Measurements from ENCODE around the gene RNF141. TPM values are rescaled to one million over a fixed set of nuclear protein-coding genes. Genes with fewer than 3 reads are reported as not detected.

Gene RNF141
- total RNA-seq, 1 experiment from 2014 or later, result 35.8 TPM

GRCh38 chr11:10511181-10511621, 29.8 kb downstream of the RNF141 start:
- TF ChIP-seq POLR2AphosphoS5 (IDR thresholded peaks at IDR 0.05; ENCODE audit: low read depth, low read length) (no peak), CTCF (IDR thresholded peaks at IDR 0.05) (no peak), TCF7L2 (IDR thresholded peaks at IDR 0.05; ENCODE audit: low read depth, low read length) (no peak)
- ATAC-seq (no peak), DNase-seq (ENCODE audit: low read depth, low spot score) (no peak)
- intact Hi-C loops (cut with micrococcal nuclease; ENCODE audit: unreplicated experiment) (no loop called here), in situ Hi-C loops (cut with HindIII; ENCODE audit: low pct_unique_long_range_greater_than_20kb, low sequenced_read_pairs) (no loop called here)
- CTCF ChIA-PET, result no interaction called here
- no peaks in the 10 kb centered on the region for H3K4me1 ChIP-seq (ENCODE audit: control insufficient read depth, insufficient read depth, low read length)
- BruUV-seq (replicated peaks), result no TSS peak
- no peaks in the 10 kb centered on the region for H3K36me3 ChIP-seq (ENCODE audit: control insufficient read depth, insufficient read depth, low read length)
- no peak overlapping the region for H3K4me3 ChIP-seq (ENCODE audit: low read depth in 2 of 2, low read length in 2 of 2)
- no peaks in the 10 kb centered on the region for H3K9me3 ChIP-seq (ENCODE audit: control insufficient read depth, insufficient read depth, low read depth, low read length)
- H3K27me3 ChIP-seq (ENCODE audit: control insufficient read depth, insufficient read depth, low read length), result no peaks in the 10 kb centered on the region
- POLR2A ChIA-PET, result no interaction called here
- no peak overlapping the region for H3K27ac ChIP-seq (ENCODE audit: low read length)

GRCh38 chr11:10506008-10506370, 35.0 kb downstream of the RNF141 start:
- no peak overlapping the region for H3K27ac ChIP-seq (ENCODE audit: low read length)
- TSS peak; percentile 62 for BruUV-seq (replicated peaks)
- no peaks in the 10 kb centered on the region for H3K9me3 ChIP-seq (ENCODE audit: control insufficient read depth, insufficient read depth, low read depth, low read length)
- ChIA-PET CTCF (no interaction called here), POLR2A (interaction anchor here (0.6 to 0.7 kb wide), 2 partner anchors 10 to 1655 kb away, joined by 3 to 4 read pairs; no protein-coding TSS in a partner anchor)
- no peaks in the 10 kb centered on the region for H3K27me3 ChIP-seq (ENCODE audit: control insufficient read depth, insufficient read depth, low read length)
- H3K36me3 ChIP-seq (ENCODE audit: control insufficient read depth, insufficient read depth, low read length), result no peaks in the 10 kb centered on the region
- H3K4me1 ChIP-seq (ENCODE audit: control insufficient read depth, insufficient read depth, low read length), result no peaks in the 10 kb centered on the region
- TF ChIP-seq CTCF (IDR thresholded peaks at IDR 0.05), result no peak
- TF ChIP-seq, protein P1, sequence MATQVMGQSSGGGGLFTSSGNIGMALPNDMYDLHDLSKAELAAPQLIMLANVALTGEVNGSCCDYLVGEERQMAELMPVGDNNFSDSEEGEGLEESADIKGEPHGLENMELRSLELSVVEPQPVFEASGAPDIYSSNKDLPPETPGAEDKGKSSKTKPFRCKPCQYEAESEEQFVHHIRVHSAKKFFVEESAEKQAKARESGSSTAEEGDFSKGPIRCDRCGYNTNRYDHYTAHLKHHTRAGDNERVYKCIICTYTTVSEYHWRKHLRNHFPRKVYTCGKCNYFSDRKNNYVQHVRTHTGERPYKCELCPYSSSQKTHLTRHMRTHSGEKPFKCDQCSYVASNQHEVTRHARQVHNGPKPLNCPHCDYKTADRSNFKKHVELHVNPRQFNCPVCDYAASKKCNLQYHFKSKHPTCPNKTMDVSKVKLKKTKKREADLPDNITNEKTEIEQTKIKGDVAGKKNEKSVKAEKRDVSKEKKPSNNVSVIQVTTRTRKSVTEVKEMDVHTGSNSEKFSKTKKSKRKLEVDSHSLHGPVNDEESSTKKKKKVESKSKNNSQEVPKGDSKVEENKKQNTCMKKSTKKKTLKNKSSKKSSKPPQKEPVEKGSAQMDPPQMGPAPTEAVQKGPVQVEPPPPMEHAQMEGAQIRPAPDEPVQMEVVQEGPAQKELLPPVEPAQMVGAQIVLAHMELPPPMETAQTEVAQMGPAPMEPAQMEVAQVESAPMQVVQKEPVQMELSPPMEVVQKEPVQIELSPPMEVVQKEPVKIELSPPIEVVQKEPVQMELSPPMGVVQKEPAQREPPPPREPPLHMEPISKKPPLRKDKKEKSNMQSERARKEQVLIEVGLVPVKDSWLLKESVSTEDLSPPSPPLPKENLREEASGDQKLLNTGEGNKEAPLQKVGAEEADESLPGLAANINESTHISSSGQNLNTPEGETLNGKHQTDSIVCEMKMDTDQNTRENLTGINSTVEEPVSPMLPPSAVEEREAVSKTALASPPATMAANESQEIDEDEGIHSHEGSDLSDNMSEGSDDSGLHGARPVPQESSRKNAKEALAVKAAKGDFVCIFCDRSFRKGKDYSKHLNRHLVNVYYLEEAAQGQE (IDR thresholded peaks at IDR 0.05; ENCODE audit: insufficient read depth in 1 of 2, low read depth in 2 of 2, low read length in 1 of 2), result no peak
- TF ChIP-seq TCF7L2 (IDR thresholded peaks at IDR 0.05; ENCODE audit: low read depth, low read length), result no peak
- no peak for TF ChIP-seq POLR2AphosphoS5 (IDR thresholded peaks at IDR 0.05; ENCODE audit: low read depth, low read length)
- no peak for TF ChIP-seq SIN3A (IDR thresholded peaks at IDR 0.05; ENCODE audit: borderline replicate concordance, insufficient read depth, low read depth, low read length)
- H3K4me3 ChIP-seq (ENCODE audit: low read depth in 2 of 2, low read length in 2 of 2), result no peak overlapping the region
- intact Hi-C loops (cut with micrococcal nuclease; ENCODE audit: unreplicated experiment), result no loop called here
- ATAC-seq (no peak), DNase-seq (ENCODE audit: low read depth, low spot score) (no peak)
- in situ Hi-C loops (cut with HindIII; ENCODE audit: low pct_unique_long_range_greater_than_20kb, low sequenced_read_pairs), result no loop called here
